Measurements from ENCODE around the gene ZNF488.
"Not testable (repeated sequence)": the region's sequence is repeated elsewhere in the genome, so short reads cannot be mapped to it uniquely, and the experiment has no call there.

The ZNF488 gene

DNA sequence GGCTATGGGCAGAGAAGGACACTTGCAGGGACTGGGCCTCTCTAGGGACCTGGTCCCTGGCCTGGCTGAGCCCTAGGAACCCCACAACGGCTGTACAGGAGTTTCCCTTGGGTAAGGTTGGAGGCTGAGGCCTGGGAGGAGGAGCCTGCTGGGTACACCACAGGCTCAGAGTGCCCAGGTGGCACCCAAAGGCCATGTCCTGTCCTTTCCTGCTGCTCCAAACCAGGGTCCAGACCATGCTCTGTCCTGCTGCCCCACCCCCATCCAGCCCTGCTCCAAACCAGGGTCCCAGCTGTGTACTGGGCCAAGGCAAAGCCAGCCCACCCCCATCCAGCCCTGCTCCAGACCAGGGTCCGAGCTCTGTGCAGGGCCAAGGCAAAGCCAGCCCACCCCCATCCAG, 35.3 kb upstream of the ZNF488 start:
- H3K4me3 ChIP-seq (ENCODE audit: low read depth, low read length), result no peak overlapping the region
- TF ChIP-seq, protein P1, sequence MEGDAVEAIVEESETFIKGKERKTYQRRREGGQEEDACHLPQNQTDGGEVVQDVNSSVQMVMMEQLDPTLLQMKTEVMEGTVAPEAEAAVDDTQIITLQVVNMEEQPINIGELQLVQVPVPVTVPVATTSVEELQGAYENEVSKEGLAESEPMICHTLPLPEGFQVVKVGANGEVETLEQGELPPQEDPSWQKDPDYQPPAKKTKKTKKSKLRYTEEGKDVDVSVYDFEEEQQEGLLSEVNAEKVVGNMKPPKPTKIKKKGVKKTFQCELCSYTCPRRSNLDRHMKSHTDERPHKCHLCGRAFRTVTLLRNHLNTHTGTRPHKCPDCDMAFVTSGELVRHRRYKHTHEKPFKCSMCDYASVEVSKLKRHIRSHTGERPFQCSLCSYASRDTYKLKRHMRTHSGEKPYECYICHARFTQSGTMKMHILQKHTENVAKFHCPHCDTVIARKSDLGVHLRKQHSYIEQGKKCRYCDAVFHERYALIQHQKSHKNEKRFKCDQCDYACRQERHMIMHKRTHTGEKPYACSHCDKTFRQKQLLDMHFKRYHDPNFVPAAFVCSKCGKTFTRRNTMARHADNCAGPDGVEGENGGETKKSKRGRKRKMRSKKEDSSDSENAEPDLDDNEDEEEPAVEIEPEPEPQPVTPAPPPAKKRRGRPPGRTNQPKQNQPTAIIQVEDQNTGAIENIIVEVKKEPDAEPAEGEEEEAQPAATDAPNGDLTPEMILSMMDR (conservative IDR thresholded peaks at IDR 0.05; ENCODE audit: low read depth, low read length), result no peak
- no peak for DNase-seq (ENCODE audit: low read depth)

DNA sequence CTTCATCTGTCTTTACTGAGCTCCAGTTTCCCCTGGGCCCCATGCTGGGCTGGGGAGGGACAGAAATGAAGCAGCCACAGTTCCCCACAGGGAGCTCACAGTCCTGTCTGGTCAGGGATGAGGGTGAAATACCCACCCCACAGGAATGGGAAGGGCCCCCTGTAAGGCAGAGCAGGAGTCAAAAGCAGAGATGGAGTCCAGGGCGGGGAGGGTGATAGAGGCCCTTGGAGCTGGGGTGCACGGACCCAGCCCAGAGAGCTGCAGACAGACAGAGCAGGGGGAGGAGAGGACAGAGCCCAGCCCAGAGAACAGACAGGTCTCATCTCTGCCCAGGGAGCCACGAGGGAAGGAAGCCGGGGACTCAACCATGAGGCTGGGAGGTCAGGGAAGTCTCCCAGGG, 34.9 kb upstream of the ZNF488 start:
- no peak for DNase-seq (ENCODE audit: low read depth)
- H3K4me3 ChIP-seq (ENCODE audit: low read depth, low read length), result no peak overlapping the region
- TF ChIP-seq, protein P1 (conservative IDR thresholded peaks at IDR 0.05; ENCODE audit: low read depth, low read length), result no peak

DNA sequence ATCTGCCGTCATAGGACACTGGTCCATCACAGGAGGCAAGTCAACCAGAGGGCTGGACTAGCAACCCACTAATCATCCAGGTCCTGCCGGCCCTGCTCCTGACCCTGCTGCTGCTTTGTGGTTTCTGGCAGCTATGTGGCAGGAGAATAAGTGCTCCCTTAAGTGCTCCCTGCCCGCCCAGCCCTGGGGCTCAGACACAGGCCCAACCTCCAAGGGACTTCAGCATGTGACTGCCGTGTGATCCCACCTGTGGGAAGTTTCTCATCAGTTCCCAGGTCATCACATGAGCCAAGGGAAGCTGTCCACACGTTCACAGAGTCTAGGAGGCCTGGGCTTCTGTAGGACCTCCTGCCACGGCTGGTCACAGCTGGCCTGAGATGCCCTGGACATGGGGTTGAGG, 34.2 kb upstream of the ZNF488 start:
- DNase-seq (ENCODE audit: low read depth), result no peak
- TF ChIP-seq, protein P1 (conservative IDR thresholded peaks at IDR 0.05; ENCODE audit: low read depth, low read length), result no peak
- H3K4me3 ChIP-seq (ENCODE audit: low read depth, low read length), result no peak overlapping the region

DNA sequence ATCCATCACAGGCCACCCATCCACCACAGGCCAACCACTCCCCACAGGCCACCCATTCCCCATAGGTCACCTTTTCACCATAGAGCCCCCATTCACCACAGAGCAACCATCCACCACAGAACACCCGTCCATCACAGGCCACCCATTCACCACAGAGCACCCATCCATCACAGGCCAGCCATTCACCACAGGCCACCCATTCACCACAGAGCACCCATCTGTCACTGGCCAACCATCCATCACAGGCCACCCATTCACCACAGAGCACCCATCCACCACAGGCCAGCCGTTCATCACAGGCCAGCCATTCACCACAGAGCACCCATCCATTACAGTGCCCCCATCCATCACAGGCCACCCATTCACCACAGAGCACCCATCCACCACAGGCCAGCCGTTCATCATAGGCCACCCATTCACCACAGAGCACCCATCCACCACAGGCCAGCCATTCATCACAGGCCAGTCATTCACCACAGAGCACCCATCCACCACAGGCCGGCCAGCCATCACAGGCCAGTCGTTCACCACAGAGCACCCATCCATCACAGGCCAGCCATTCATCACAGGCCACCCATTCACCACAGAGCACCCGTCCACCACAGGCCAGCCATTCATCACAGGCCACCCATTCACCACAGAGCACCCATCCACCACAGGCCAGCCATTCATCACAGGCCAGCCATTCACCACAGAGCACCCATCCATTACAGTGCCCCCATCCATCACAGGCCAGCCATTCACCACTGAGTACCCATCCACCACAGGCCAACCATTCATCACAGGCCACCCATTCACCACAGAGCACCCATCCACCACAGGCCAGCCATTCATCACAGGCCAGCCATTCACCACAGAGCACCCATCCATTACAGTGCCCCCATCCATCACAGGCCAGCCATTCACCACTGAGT, 32.5 kb upstream of the ZNF488 start:
- not testable (repeated sequence) for DNase-seq (ENCODE audit: low read depth); H3K4me3 ChIP-seq (ENCODE audit: low read depth, low read length)

DNA sequence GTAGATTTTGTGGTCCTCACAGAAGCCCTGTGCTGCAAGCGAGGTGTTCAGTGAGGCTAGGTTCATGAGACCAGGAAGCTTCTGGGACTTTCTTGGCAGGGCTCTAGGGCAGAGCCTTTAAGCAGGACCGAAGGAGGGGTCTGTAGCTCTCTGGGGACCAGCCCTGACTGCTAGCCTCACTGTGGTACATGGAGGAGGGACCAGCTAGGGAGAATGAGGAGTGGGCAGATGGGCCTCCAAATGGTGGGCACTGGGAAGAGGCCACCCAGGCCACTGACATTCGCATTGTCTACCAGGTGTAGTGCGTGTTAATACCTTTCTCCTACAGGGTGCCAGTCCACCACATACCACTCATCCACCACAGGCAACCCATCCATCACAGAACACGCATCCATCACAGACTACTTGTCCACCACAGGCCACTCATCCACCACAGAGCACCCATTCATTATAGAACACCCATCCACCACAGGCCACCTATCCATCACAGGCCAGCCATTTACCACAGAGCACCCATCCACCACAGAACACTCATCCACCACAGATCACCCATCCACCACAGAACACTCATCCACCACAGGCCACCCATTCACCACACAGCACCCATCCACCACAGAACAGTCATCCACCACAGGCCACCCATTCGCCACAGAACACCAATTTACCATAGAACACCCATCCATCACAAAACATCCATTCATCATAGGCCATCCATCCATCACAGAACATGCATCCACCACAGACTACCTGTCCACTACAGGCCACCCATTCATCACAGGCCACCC, 31.6 kb upstream of the ZNF488 start:
- TF ChIP-seq, protein P1 (conservative IDR thresholded peaks at IDR 0.05; ENCODE audit: low read depth, low read length), result no peak
- DNase-seq (ENCODE audit: low read depth), result no peak

DNA sequence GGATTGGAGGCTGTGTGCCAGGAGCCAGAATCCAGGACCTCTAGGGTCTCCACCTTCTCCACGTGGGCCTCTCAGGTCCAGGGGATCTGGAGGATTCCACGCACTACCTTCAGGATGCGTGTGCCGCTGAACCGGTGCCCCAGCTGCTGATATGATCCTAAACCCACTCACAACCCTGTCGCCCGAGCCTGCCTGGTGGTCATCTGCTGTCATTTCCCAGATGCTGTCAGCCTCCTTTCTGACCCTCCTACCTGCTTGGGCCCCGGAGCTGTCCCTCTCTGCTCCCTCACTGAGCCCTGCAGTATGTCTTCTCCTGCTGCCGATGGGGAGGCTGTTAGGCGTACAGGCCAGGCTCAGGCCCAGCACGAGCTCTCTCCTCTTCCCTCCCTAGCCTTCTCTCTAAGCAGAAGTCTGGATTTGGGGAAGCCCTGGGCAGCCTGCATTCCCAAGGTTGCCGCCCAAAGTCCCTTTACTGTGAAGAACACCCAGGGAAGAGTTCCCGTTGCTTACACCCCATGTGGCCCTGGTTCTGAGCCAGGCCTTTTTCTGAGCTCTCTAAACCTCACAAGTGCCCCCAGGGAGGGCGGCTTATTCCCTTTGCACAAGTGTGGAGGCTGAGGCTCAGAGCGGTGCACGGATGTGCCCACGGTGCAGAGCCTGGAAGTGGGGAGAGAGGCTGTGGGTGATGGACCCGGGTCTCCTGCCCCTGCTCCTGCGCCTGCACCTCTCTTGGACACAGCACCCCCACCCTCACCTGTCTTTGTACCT, 30.8 kb upstream of the ZNF488 start:
- no peak overlapping the region for H3K4me3 ChIP-seq (ENCODE audit: low read depth, low read length)
- TF ChIP-seq, protein P1 (conservative IDR thresholded peaks at IDR 0.05; ENCODE audit: low read depth, low read length), result no peak
- no peak for DNase-seq (ENCODE audit: low read depth)

More for the DNA sequence above, 31.6 kb upstream of the ZNF488 start:
- no peak overlapping the region for H3K4me3 ChIP-seq (ENCODE audit: low read depth, low read length)

DNA sequence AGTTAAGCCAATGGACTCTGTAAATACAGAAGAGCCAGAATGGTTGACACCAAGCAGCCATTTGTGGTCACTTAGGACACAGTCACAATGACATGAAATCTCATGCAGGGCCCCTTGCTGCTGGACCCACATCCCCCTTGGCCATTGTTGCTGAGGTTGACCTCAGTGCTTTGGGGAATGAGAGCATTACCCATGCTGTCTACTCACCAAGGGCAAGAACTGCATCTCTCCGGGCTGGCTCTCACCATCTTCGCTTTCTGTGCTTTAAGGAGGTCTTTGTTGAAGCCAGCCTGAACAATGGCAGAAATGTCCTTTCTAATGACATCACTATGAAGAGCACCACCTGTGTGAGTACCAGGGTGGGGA, 30.1 kb upstream of the ZNF488 start:
- H3K4me3 ChIP-seq (ENCODE audit: low read depth, low read length), result no peak overlapping the region
- DNase-seq (ENCODE audit: low read depth), result no peak
- TF ChIP-seq, protein P1 (conservative IDR thresholded peaks at IDR 0.05; ENCODE audit: low read depth, low read length), result no peak
